COLO668 (cell line): ENCODE measurements around the gene ZYG11B.
"Not testable (repeated sequence)": the region's sequence is repeated elsewhere in the genome, so short reads cannot be mapped to it uniquely, and the experiment has no call there.

Experiments
- DNase-seq: peaks from one replicate; lab custom pipeline; 2025; ENCODE audit not compliant: unreplicated experiment; lab: John Stamatoyannopoulos, UW

The ZYG11B gene

DNA sequence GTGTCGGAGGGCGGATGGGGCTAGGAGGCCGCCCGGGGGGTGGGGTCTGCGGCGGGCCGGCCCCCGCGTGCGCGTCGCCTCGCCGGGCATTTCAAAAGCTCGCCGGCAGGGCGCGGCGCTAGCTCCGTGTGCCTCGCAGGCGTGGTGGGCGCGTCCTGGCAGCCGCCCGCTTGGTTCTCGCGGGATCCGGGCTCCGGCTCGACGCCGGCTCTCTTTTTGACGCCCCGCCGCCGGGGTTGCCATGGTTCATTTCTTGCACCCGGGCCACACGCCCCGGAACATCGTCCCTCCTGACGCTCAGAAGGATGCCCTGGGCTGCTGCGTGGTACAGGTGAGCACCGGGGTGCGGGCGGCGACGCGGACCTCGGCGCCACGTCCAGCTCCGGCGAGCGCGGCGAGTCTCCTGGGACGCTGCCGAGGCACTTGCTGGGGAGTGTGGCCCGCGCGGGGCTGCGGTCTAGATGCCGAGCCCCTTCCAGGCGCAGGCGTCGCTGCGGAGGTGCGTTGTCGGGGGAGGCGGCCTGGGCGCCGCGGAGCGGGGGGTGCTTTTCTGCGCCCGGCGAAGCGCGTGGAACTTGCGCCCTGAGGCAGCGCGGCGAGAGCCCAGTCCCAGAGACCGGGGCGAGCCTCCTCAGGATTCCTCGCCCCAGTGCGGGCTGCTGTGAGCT lies 116.5 kb downstream of the ZYG11B start, which contains the start of gene ZYG11A:
ZYG11A (plus strand) TSS at position 118 of the 668 bp plus-strand sequence; CDS start at position 242, 124 bp downstream.
- peak; percentile 95 for DNase-seq

DNA sequence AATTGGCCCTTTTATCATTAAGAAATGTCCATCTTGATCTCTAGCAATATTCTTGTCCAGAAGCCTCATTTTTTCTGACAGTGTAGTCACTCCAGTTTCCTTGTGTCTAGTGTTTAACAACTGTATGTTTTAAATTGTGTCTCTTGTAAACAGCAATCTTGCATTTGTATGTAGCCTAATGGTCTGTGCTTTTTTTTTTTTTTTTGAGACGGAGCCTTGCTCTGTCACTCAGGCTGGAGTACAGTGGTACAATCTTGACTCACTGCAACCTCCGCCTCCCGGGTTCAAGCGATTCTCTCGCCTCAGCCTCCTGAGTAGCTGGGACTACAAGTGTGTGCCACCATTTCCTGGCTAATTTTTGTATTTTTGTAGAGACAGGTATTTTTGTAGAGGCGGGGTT lies 118.9 kb downstream of the ZYG11B start:
- DNase-seq, result not testable (repeated sequence)

DNA sequence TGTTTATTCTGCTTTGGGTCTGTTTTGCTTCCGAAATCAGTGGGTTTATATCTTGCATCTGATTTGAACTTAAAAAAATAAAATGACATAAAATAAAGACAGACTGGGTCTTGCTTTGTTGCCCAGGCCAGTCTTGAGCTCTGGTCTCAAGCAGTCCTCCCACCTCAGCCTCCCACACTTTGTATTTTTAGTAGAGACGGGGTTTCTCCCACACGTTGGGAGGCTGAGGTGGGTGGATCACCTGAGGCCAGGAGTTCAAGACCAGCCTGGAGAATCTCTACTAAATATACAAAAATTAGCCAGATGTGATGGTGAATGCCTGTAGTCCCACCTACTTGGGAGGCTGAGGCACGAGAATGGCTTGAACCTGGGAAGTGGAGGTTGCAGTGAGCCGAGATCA lies 122.2 kb downstream of the ZYG11B start:
- no peak for DNase-seq

DNA sequence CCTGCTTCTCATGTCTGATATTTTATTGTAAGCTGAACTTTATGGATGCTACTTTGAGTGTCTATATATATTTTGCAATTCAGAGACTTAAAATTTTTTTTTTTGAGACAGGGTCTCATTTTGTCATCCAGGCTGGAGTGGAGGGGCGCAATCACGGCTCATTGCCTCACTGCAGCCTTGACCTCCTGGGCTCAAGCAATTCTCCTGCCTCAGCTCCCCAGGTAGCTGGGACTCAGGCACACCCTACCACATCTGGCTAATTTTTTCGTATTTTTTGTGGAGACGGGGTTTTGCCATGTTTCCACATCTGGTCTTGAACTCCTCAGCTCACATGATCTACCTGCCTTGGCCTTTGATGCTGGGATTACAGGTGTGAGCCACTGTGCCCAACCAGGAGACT lies 124.7 kb downstream of the ZYG11B start:
- DNase-seq, result no peak

DNA sequence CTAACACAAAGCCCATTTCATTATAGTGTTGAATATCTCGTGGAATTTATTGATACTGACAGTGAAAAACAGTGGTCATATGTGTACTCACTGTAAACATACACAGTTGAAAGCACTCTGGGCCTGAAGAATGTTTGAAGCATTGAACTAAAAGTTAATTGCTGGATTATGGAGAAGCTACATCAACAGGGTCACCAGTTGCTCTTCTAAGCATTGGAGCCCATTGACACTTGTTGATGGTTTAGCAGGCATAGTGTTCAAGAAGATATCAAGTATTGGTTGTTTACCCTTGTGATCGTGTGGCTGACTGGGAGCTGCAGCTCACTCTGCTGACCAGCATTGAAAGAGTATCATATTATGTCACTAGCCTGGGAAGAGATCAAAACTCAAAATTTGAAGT lies 126.6 kb downstream of the ZYG11B start:
- no peak for DNase-seq

DNA sequence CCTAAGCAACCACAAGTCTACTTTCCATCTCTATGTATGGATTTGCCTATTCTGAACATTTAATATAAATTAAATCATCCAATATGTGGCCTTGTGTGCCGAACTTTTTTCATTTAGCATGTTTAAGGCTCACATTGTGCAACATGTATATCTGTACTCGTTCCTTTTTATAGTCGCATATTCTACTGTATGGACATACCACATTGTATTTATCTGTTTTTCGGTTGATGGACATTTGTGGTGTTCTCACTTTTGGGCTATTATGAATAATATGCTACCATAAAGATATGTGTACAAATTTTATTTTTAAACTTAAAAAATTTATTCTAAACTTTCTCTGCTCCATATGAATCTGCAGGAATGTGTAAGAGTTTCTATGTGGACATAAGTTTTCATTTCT lies 129.3 kb downstream of the ZYG11B start:
- no peak for DNase-seq

DNA sequence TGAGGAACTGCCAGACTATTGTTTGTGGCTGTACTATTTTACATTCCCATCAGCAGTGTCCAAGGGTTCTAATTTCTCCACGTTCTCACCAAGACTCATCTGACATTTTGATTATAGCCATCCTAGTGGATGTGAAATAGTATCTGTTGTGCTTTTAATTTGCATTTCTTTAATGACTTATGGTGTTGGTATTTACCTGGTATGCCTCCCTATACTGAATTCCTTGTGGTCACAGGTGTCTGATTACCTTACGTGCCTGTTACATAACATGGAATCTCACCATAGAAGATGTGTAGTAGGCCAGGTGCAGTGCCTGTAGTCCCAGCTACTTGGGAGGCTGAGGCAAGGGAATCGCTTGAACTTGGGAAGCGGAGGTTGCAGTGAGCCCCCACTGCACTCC lies 129.8 kb downstream of the ZYG11B start:
- DNase-seq, result no peak

DNA sequence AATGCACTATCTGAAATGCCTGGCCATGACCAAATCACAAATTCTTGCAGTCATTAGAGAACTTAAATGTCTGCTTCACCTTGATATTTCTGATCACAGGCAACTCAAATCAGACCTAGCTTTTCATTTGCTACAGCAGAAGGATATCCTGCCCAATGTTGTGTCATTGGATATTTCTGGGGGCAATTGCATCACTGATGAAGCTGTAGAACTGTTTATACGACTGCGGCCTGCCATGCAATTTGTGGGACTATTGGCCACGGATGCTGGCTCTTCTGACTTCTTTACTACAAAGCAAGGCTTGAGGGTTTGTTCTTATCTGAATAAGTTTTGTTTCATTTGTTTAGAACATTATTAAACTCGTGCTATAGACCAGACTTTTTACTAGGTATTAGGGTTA lies 131.2 kb downstream of the ZYG11B start:
- no peak for DNase-seq

DNA sequence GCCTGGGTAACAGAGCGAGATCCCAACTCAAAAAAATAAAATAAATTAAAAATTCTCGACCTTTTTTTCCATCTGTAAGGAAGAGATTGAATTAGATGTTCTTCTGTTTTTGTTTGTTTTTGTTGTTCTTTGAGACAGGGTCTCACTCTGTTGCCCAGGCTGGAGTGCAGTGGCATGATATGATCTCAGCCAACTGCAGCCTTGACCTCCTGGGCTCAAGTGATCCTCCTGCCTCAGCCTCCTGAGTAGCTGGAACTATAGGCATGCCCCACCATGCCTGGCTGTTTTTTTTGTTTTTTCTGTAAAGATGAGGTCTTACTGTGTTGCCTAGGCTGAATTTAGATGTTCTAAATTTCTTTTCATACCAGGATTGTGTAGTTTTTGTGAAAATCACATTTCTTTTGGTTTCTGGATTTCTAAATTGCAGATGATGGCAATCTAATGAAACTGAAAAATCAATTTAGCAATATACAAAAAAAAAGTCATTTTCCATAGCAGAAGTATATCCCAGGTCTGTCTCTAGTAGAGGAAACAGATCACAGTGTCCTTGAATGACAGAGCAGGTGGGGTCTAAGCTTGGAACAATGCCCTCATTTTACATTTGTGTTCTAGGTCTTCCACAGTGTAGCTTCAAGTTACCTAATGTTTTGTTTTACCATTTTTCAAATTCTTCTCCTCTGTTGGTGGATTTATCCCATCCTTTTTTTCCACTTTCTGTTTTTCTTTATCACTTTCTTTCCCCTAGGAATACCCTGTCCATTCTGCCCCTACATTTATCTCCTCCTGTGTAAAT lies 136.6 kb downstream of the ZYG11B start:
- no peak for DNase-seq

DNA sequence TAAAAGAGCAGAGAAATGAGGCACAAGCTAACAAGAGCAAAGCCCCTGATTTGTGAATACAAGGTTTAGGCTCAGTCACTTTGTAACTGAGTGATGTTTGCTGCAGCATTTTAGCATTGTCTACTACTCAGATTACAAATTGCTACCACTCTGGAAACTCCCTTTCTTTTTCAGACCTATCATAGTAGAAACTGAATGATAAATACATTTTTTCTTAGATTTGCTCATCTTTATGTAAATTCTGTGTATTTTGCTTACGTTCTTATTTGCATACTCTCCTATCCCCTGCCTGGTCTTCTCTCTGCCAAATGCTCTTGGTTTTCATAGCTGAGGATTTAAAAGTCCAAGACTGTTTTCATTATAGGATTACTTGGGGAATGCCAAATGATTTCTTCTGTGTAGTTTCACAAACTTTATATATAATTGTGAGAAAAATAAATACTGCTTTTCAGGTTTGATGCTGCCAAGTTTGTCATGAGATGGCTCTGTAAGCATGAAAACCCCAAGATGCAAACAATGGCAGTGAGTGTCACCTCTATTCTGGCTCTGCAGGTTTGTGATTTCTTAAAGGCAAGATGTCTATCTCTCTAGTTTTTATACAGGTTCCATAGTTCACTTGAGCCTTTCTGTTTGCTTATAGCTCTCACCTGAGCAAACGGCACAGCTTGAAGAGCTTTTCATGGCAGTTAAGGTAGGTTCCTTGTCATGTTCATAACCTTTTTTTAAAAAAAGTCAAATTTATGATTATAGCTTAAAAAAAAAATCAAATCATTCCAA lies 141.0 kb downstream of the ZYG11B start:
- DNase-seq, result no peak

DNA sequence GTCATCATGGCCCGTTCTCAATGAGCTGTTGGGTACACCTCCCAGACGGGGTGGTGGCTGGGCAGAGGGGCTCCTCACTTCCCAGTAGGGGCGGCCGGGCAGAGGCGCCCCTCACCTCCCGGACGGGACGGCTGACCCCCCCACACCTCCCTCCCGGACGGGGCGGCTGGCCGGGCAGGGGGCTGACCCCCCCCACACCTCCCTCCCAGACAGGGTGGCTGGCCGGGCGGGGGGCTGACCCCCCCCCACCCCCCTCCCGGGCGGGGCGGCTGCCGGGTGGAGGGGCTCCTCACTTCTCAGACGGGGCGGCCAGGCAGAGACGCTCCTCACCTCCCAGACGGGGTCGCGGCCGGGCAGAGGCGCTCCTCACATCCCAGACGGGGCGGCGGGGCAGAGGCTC lies 143.5 kb downstream of the ZYG11B start:
- DNase-seq, result not testable (repeated sequence)

DNA sequence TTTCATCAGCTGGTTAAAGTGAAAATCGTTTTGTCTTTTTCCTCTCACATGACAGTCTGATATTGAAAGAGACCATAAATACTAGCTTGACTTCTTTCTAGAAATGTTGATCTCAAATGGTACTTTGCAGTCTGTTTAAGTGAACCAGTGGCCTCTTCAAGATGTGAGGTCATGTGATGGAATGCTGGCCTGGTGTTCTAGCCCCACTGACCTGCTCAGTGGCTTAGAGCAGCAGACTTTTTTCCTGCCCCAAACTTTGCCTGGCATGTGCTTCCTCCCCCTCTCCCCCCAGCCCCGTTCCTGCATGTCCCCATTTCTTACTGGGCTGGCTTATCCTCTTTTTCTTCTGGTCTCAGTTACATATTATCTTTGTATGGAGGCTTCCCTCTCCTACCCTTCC lies 150.6 kb downstream of the ZYG11B start:
- DNase-seq, result no peak
